Adrenal gland (tissue), 12 donors: ENCODE data around the gene AFAP1L2. TPM values are rescaled to one million over a fixed set of nuclear protein-coding genes. Genes with fewer than 3 reads are reported as not detected.

Source experiments
- DNase-seq, 7 donors: peaks; one replicate each; pipeline ENCODE4 v3.0.0-alpha.2; 2019 to 2020
- H3K27ac ChIP-seq, 5 donors: fragments of 200-600 bp; sonication (generic) in 4 of 5; 1 replicate in 3 of 5; 2 replicates in 2 of 5; pipeline versions ENCODE4 v1.5.1 to v1.8.0; 2016 to 2020; ENCODE audit warnings: mild to moderate bottlenecking in 1 of 5
- H3K27me3 ChIP-seq: fragments of 200-600 bp; 2 replicates; pipeline ENCODE4 v1.8.0; 2021
- H3K36me3 ChIP-seq, 2 donors: fragments of 200-600 bp; replicated peaks in 1 of 2; 1 replicate in 1 of 2; 2 replicates in 1 of 2; pipeline versions ENCODE4 v1.5.1 to v1.8.0; 2018 to 2022
- H3K4me1 ChIP-seq, 2 donors: fragments of 200-600 bp; replicated peaks in 1 of 2; 1 replicate in 1 of 2; 2 replicates in 1 of 2; pipeline versions ENCODE4 v1.5.1 to v1.8.0; 2018 to 2021
- H3K4me3 ChIP-seq, 4 donors: fragments of 200-600 bp; sonication (generic) in 3 of 4; one replicate each; pipeline ENCODE4 v1.5.1; 2016 to 2018
- H3K9me3 ChIP-seq, 3 donors: fragments of 200-600 bp; sonication (generic) in 1 of 3; replicated peaks in 1 of 3; 1 replicate in 2 of 3; 2 replicates in 1 of 3; pipeline versions ENCODE4 v1.5.1 to v1.8.0; 2016 to 2021
- POLR2A ChIP-seq, 2 donors: fragments of 450-650 bp; IDR thresholded peaks; one replicate each; pipeline ENCODE4 v1.6.1; 2017; ENCODE audit warnings: antibody characterized with exemption in 2 of 2, mild to moderate bottlenecking in 2 of 2, moderate library complexity in 1 of 2
- WGBS, 4 donors: extraction: QIAGEN DNeasy Blood & Tissue Kit in 2 of 4; methylation state at CpG; one replicate each; pipeline versions ENCODE4 v1.1.5 to v1.1.7; 2013 to 2017; 5-methylcytosine and 5-hydroxymethylcytosine counted together
- intact Hi-C, 2 donors: fragments of 100-400 bp; cut with DNase I; formaldehyde crosslinking; loops; one replicate each; pipeline versions ENCODE4 v1.14.1 to v1.15.0; 2022 to 2023
- polyA plus RNA-seq, 3 donors: library from polyadenylated mRNA; stranded (reverse); fragments of 200-250 nt in 2 of 3; fragments of 350-450 nt in 1 of 3; fragmentation: Illumina TruSeq in 1 of 3; extraction: RNeasy Lipid Tissue Mini Kit (QIAGEN cat#74804) in 1 of 3; gene quantifications; one replicate each; pipeline ENCODE4 v1.2.3, GENCODE V29; 2013 to 2014
- total RNA-seq, 9 donors: library from RNA; depleted of rRNA in 4 of 9; stranded (reverse); fragments of >200 nt in 4 of 9; fragments of 120-200 nt in 1 of 9; fragmentation: NEBNext Ultra II Directional in 1 of 9; extraction: Animal tissue kit (Norgen Biotek cat#: 25700) in 1 of 9; gene quantifications; one replicate each; pipeline versions ENCODE4 v1.1.0 to v1.2.4, GENCODE V29; 2013 to 2023
- TF ChIP-seq, protein P1 (sequence below), 6 experiments: fragments of 450-650 bp in 4 of 6; fragments of 200-600 bp in 2 of 6; sonication (generic) in 1 of 6; IDR thresholded peaks; 1 replicate in 5 of 6; 2 replicates in 1 of 6; pipeline versions ENCODE4 v1.5.1 to v1.8.0; 2016 to 2021; ENCODE audit warnings: antibody characterized with exemption in 6 of 6, mild to moderate bottlenecking in 2 of 6, moderate library complexity in 1 of 6
- donor health status: healthy with polysubstance abuse.
- donor health status: Bipolar disorder and iron deficiency.
- donor health status: DM: yes; HTN: yes; CAD: no.
- donor health status: DM: no; HTN: no; CAD: no.
- donor health status: DM: no; HTN: no; CAD: no.
- donor health status: DM: yes; HTN: yes; CAD: no.

The AFAP1L2 gene
- total and polyA plus RNA-seq, 12 donors = 1.4 to 9.4 (median 3.7) TPM

DNA sequence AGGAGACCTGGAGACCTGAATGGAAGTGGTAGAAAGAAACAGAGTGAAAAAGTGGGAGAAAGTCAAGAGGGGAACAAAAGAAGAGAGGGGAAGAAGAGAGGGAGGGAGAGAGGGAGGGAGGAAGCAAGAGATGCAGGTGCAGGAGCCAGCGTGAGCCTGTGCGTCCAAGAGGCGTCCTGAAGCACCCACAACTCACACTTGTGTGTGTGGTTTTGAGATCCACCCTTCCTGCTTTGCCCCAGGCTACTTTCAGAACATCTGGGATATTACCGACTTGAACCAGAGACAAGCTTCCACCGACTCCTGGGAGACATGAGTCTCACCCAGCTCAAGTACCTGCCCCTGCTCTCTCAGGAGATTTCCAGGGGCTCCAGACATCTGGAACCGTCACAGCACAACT is 9.8 kb downstream of the AFAP1L2 start:
- 65 to 80% (median 72%) methylated on average over 4 to 6 of the region's 6 CpGs for WGBS, 4 donors
- H3K4me1 ChIP-seq = no peaks in the 10 kb centered on the region
- intact Hi-C loops = no loop called here
- H3K9me3 ChIP-seq = no peaks in the 10 kb centered on the region
- TF ChIP-seq, protein P1, sequence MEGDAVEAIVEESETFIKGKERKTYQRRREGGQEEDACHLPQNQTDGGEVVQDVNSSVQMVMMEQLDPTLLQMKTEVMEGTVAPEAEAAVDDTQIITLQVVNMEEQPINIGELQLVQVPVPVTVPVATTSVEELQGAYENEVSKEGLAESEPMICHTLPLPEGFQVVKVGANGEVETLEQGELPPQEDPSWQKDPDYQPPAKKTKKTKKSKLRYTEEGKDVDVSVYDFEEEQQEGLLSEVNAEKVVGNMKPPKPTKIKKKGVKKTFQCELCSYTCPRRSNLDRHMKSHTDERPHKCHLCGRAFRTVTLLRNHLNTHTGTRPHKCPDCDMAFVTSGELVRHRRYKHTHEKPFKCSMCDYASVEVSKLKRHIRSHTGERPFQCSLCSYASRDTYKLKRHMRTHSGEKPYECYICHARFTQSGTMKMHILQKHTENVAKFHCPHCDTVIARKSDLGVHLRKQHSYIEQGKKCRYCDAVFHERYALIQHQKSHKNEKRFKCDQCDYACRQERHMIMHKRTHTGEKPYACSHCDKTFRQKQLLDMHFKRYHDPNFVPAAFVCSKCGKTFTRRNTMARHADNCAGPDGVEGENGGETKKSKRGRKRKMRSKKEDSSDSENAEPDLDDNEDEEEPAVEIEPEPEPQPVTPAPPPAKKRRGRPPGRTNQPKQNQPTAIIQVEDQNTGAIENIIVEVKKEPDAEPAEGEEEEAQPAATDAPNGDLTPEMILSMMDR (IDR thresholded peaks at IDR 0.05) = no peak
- TF ChIP-seq POLR2A (IDR thresholded peaks at IDR 0.05) = no peak
- H3K4me3 ChIP-seq = no peak overlapping the region
- H3K27ac ChIP-seq = no peak overlapping the region
- DNase-seq = no peak
- H3K36me3 ChIP-seq = no peaks in the 10 kb centered on the region
- H3K27me3 ChIP-seq = peaks cover 7% of the 10 kb centered on the region

DNA sequence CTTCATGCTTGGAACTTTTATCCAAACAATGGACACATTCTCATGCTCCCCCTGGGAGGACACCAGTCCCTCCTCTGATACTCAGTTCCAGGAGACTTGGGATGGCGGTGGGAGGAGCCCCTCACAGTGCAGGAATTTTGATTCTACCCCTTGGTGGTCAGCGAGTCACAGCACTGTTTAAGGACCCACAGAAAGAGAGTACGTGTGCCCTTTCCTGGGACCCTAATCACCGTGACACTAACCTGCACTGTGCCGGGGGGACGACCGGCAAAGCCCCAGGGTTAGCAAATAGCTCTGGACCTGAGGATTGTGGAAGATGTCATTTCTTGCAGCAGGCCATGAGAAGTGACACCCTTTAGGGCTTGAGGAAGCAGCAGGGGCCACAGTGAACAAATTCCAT is 10.4 kb downstream of the AFAP1L2 start:
- Histone ChIP-seq H3K4me3 (no peak overlapping the region), H3K36me3 (no peaks in the 10 kb centered on the region), H3K4me1 (no peaks in the 10 kb centered on the region), H3K27me3 (peaks cover 7% of the 10 kb centered on the region), H3K27ac (no peak overlapping the region), H3K9me3 (no peaks in the 10 kb centered on the region)
- TF ChIP-seq POLR2A (IDR thresholded peaks at IDR 0.05) = no peak
- TF ChIP-seq, protein P1 (IDR thresholded peaks at IDR 0.05) = no peak
- WGBS, 4 donors = 78 to 90% (median 82%) methylated on average over 3 to 7 of the region's 7 CpGs
- intact Hi-C loops = no loop called here
- DNase-seq = no peak

DNA sequence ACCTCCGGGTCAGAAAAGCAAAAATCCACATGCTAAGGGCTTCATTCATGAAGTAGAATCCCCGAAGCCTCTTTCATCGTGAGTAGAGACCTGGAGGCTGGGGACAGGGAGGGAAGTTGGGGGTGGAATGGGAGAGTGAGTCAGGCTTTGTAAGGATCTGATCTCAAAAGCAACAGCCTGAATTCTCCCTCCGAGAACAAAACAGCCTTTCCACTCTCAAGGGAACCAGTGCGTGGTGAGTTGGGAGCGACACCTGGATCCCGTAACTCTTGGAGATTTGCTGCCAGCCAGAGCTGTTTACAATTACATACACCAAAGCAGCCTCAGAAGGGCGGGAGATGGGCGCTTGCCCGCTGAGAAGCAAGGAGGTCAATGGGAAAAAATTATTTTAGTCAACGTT is 10.8 kb downstream of the AFAP1L2 start:
- TF ChIP-seq, protein P1 (IDR thresholded peaks at IDR 0.05) = no peak
- TF ChIP-seq POLR2A (IDR thresholded peaks at IDR 0.05) = no peak
- 60 to 70% (median 63%) methylated on average over 11 of the region's 11 CpGs for WGBS, 4 donors
- Histone ChIP-seq H3K36me3 (no peaks in the 10 kb centered on the region), H3K9me3 (no peaks in the 10 kb centered on the region), H3K27me3 (peaks cover 7% of the 10 kb centered on the region), H3K4me1 (no peaks in the 10 kb centered on the region), H3K27ac (no peak overlapping the region), H3K4me3 (no peak overlapping the region)
- intact Hi-C loops = no loop called here
- DNase-seq = no peak

DNA sequence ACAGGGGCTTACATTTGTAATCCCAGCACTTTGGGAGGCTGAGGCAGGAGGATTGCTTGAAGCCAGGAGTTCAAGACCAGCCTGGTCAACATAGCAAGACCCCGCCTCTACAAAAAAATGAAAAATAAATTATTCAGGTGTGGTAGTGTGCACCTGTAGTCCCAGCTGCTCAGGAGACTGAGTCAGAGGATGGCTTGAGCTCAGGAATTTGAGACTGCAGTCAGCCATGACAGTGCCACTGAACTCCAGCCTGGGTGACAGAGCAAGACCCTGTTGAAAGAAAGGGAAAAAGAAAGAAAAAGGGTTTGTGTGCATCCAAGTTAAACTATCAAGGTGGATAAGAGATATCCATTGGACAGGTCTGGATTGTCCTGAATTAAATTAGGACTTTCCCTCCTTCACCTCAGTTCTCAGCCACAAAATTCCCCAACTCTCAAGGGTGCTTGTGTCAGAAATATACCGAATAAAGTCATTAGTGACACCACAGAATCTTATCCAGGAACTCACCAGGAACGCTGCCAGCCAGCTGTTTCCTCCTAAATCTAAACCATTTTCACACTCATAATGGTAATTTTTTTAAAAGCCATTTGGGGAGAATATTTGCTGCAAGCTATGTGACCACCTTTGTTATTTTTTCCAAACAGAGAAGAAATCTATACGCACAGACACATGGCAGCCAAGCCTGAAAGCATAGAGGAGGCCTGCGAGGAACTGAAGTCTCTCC is 12.0 kb downstream of the AFAP1L2 start:
- TF ChIP-seq POLR2A (IDR thresholded peaks at IDR 0.05) = no peak
- TF ChIP-seq, protein P1 (IDR thresholded peaks at IDR 0.05) = no peak
- no peak overlapping the region for H3K27ac ChIP-seq
- H3K36me3 ChIP-seq = no peaks in the 10 kb centered on the region
- intact Hi-C loops = no loop called here
- no peaks in the 10 kb centered on the region for H3K9me3 ChIP-seq
- WGBS, 4 donors = 65 to 68% (median 67%) methylated on average over 5 of the region's 5 CpGs
- H3K4me1 ChIP-seq = no peaks in the 10 kb centered on the region
- H3K27me3 ChIP-seq = peaks cover 7% of the 10 kb centered on the region
- no peak for DNase-seq
- no peak overlapping the region for H3K4me3 ChIP-seq
